Stimulated activated CD8-positive, alpha-beta memory T cell treated with anti-CD3 and anti-CD28 coated beads, Interleukin-7, amount 100 ng/mL, for 24 hours (primary cell): Measurements from ENCODE around the gene PLCH1.

Experiments
- DNase-seq: peaks from one replicate; pipeline ENCODE4 v3.0.0-alpha.2; 2020; ENCODE audit warnings: low read depth

Gene PLCH1

DNA sequence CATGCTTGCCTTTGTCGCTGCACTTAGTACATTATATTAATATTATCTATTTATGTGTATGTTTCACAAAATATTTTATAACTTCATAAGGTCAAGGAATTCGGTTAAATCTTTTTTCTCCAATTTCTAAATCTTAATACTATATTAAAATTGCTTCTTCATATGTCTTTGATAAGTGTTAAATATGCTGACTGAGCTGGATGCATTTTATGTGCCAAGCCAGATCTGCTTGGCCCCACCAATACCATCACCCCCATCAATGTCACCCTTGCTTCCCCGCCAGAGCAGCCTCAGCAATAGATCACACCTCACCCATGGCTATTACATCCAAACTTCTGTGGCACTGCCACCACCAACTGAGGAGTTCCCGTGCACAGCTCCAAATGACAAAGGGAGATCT lies 287.3 kb downstream of the PLCH1 start:
- DNase-seq = no peak

DNA sequence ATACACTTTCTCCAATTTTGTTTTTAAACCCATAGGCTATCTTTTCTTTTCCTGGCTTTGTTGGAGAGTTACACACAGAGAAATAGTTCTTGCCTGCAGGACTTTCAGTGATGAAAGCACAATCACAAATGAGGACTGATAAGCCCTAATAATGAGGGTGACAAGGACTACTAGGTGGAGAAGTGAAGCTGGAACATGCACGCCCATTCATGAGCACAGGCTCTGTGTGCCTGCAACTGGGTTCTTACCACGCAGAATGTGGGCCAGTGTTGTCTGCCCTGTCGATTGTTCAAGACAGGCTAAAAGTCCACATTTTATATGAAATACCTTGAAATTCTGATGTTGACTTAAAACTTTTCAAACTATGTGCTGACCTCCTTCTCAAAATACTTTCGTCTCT lies 289.1 kb downstream of the PLCH1 start:
- DNase-seq = no peak

DNA sequence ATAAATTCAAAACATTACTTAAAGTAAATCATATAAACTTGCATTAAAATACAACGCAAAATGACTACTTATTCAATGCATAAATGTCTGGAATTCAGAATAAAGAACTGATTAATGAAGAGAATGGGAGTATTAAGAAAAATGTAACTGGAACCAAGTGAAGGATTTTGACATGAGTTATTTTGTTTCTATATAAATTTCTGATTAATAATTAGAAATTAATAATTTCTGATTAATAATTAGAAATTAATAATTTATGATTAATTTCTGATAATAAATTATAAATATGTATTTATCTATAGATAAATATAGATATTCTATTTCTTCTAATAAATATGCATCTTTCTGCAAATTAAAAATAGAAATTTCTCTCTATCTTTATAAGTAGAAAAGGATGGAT lies 291.4 kb downstream of the PLCH1 start:
- DNase-seq = no peak

DNA sequence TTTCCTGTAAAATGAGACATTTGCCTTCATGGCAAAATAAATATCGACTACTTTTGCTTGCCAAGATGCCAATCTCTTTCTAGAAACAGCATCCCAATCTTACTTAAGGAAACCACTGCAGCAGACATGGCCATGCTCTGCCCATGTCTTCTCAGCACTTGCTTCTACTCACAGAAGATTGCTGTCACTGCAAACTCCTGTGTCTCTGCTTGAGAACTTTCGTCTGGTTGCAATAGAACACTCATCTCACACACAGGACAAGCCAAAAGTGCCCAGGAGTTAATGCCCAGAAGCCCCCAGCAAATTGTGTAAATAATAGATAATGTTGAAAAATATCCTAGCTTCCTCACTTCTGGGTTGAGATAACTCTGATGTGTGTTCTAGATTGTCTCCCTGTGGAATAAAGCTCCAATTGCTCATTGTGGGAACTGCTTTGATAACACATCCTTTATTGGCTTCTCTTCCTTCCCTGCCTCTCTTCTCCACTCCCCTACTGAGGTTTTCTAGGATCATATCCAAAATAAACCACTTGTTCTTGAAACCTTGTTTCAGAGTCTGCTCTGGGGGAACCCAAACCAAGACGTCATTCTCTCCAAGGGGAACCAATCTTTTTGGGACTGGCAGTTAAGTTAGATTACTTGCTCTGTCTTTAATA lies 295.1 kb downstream of the PLCH1 start:
- no peak for DNase-seq

DNA sequence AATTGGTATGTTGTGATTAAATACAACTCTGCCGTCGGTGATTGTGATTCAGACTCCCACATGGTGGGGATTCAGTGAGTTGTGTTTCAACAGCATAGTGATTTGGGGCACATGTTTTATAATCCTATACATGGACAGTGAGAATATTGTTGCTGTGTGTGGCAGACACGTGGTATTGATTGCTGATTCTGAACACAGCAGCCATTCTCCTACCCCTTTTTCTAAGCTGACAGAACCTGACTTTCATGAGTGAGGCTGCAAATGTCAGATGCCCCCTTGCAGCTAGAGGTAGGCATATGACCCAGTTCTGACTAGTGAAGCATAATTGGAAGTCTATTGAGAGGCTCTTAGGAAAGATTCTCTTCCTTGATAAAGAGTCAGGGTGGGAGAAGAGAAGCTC lies 296.3 kb downstream of the PLCH1 start:
- no peak for DNase-seq

- DNase-seq = no peak
Observed at GRCh38 chr3:155446366-155446765, 298.5 kb downstream of the PLCH1 start.

GRCh38 chr3:155444771-155445170 lies 300.1 kb downstream of the PLCH1 start:
- no peak for DNase-seq

GRCh38 chr3:155443815-155444214 lies 301.1 kb downstream of the PLCH1 start:
- DNase-seq = no peak

DNA sequence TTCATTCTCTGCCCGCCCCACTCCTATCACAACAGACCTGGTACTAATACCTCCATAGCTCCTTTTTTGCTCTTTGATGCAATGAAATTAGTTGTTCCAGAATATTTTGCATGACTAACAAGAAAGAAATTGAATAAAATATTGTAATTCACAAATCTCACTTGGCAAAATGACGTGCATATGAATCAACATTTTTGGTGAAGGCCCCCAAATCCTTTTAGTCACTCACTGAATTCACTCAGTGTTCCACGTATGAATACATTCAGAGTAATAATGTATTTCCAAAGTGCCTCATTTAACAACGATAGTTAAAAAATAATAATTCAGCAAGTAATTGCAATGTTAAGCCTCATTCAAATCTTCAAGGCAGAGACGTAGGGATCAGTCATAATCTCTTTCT lies 302.8 kb downstream of the PLCH1 start:
- DNase-seq = no peak

GRCh38 chr3:155441506-155441905 lies 303.4 kb downstream of the PLCH1 start:
- no peak for DNase-seq

DNA sequence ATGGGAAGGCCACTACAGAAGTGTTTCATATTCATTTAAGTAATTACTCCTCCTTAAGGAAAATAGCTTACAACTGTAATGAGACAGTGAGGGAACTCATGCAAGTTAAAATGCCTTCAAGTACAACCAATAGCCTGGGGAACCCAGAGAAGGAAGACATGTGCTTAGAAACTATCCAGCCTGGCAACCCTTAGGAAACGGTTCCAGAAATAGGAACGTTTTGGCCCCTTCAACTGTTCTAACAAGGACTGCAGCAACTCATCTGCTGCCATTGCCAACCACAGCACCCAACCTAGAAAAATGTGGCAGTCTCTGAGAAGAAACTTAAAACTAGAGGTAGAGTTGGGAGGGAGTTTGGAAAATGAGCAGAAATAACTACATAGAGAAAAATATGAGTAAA lies 303.8 kb downstream of the PLCH1 start:
- no peak for DNase-seq

GRCh38 chr3:155435821-155436220 lies 309.1 kb downstream of the PLCH1 start:
- DNase-seq = no peak

GRCh38 chr3:155431856-155432570 lies 312.9 kb downstream of the PLCH1 start:
- DNase-seq = no peak

DNA sequence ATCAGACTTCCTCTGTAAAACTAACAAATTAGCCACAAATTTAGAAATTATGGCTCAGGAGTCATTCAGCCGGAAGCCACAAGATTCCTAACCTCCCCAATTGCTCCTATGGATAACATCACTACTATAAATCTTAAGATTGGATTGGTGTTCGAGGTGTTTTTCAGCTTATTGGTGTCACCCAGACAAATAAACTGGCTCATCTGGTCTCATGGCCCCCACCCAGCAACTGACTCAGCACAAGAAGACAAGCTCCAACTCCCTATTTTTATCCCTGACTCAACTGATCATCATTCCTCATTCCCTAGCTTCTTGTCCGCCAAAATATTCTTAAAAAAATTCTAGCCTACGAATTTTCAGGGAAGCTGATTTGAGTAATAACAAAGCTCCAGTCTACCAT lies 316.3 kb downstream of the PLCH1 start:
- no peak for DNase-seq

DNA sequence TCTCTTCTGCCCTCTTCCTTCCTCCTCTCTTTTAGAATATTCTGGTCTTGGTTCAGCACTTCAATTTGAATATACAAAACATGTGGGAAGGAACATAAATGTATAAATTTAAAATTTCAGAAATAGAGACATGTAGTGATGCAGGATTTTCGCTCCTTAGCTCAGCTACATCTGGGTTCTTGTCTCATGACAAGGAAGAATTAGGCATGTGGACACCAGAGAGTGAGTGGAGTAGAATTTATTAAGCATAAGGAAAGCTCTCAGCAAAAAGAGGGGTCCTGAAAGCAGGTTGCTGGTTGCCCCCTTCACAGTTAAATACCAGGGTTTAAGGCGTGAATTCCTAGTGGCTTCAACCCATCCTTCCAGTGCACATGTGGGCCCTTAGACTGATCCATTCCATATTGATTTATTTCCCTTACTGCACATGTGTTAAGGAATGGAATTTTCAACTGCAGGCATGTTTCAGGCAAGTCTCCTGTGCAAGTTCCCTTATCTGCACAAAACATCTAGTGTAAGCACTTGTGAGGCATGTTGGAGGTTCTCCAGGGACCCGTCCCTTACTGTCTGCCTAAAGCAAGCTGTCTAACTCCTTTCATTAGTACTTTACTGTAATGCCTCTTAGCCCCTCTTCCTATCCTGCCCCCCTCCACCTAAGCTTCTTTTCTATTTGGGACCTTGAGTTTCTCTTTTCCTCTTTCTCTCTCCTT lies 318.2 kb downstream of the PLCH1 start:
- no peak for DNase-seq

DNA sequence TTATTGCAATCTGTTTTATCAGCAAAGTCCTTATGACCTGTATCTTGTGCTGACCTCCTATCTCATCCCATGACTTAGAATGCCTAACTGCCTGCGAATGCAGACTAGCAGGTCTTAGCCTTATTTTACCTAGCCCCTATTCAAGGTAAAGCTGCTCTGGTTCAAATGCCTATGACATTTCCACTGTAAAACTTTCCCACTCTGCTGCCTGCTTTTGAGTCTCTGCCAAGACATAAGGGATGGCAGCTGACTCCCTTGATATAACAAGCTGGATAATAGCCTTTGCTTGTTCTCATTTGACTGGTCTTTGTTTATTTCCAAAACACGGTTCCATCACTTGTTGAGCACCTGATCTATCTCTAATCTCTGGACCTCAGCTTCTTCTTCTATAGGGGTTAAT lies 319.5 kb downstream of the PLCH1 start:
- DNase-seq = no peak

- DNase-seq = no peak
Observed at GRCh38 chr3:155424323-155424710, 320.6 kb downstream of the PLCH1 start.

GRCh38 chr3:155423526-155424322 lies 321.1 kb downstream of the PLCH1 start:
- DNase-seq = no peak

GRCh38 chr3:155420881-155421486 lies 323.9 kb downstream of the PLCH1 start:
- DNase-seq = no peak

DNA sequence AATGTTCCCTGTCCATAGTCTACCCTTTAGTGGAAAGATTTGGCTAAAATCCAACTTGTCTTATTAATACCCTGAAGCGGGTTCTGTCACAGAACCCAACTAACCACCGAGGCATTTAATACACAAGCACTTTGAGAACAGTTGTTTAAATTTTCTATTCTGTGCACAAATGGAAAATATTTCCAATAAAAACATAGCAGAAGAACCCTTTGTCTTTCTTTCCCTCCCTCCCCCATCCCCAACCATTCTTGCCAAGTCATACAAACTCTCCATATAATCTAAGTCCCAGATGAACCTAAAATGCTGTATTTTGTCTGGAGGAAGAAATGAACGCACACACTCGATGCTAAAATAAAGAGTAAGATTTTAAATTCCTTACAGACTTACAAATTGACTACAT lies 324.5 kb downstream of the PLCH1 start:
- no peak for DNase-seq

DNA sequence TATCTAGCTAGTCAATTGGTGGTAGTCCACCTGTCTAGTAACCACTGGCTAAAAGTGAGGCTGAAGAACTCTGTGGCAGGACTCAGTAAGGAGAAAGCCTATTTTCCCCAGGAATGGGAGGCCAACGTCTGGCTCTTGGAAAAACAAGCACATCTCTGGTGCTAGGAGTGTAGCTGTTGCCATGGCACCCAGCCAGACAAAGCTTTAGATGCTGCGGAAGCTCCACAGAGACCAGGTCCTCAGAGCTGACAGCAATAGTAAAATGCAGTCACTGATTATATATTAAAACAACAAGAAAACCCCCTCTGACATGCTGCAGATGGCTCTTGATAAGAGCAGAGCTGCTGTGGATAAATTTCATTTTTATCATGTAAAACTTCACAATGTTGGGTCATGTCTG lies 326.5 kb downstream of the PLCH1 start:
- DNase-seq = no peak

- no peak for DNase-seq
Observed at GRCh38 chr3:155417119-155417517, 327.8 kb downstream of the PLCH1 start.
